ENCODE data around the gene RAB5B.
"Not testable (repeated sequence)": the region's sequence is repeated elsewhere in the genome, so short reads cannot be mapped to it uniquely, and the experiment has no call there.

RAB5B gene

GRCh38 chr12:56014205-56014604 is 40.3 kb downstream of the RAB5B start:
- DNase-seq (ENCODE audit: low spot score), result no peak

GRCh38 chr12:56017181-56017580 is 43.3 kb downstream of the RAB5B start:
- DNase-seq (ENCODE audit: low spot score), result no peak

GRCh38 chr12:56018356-56018755 is 44.5 kb downstream of the RAB5B start:
- no peak for DNase-seq (ENCODE audit: low spot score)

- DNase-seq (ENCODE audit: low spot score), result no peak
Measured at GRCh38 chr12:56020423-56021184, 46.7 kb downstream of the RAB5B start, which contains the start of gene IKZF4. Gene IKZF4 (plus strand): TSS chr12:56021043. CDS start chr12:56021494, 451 bp downstream.

- DNase-seq (ENCODE audit: low spot score), result no peak
Measured at GRCh38 chr12:56021889-56022497, 48.1 kb downstream of the RAB5B start.

- no peak for DNase-seq (ENCODE audit: low spot score)
Measured at GRCh38 chr12:56028511-56029165, 54.8 kb downstream of the RAB5B start.

GRCh38 chr12:56029166-56029519 is 55.3 kb downstream of the RAB5B start:
- no peak for DNase-seq (ENCODE audit: low spot score)

- DNase-seq (ENCODE audit: low spot score), result peak; percentile 58
Measured at GRCh38 chr12:56029666-56030293, 55.9 kb downstream of the RAB5B start.

GRCh38 chr12:56031987-56032386 is 58.1 kb downstream of the RAB5B start:
- no peak for DNase-seq (ENCODE audit: low spot score)

GRCh38 chr12:56034586-56035332 is 60.9 kb downstream of the RAB5B start:
- DNase-seq (ENCODE audit: low spot score), result no peak

GRCh38 chr12:56037161-56037560 is 63.3 kb downstream of the RAB5B start:
- DNase-seq (ENCODE audit: low spot score), result no peak

GRCh38 chr12:56038022-56038655 is 64.3 kb downstream of the RAB5B start:
- DNase-seq (ENCODE audit: low spot score), result no peak

- DNase-seq (ENCODE audit: low spot score), result no peak
Measured at GRCh38 chr12:56040151-56040550, 66.3 kb downstream of the RAB5B start.

GRCh38 chr12:56040963-56041551 is 67.2 kb downstream of the RAB5B start:
- no peak for DNase-seq (ENCODE audit: low spot score)

- peak; percentile 96 for DNase-seq (ENCODE audit: low spot score)
Measured at GRCh38 chr12:56041552-56042429, 67.9 kb downstream of the RAB5B start, which contains the start of gene RPS26. Gene RPS26 (plus strand): TSS chr12:56041918. CDS start chr12:56042167, 249 bp downstream.

- DNase-seq (ENCODE audit: low spot score), result not testable (repeated sequence)
Measured at GRCh38 chr12:56042430-56042813, 68.5 kb downstream of the RAB5B start.

GRCh38 chr12:56042843-56043242 is 69.0 kb downstream of the RAB5B start:
- DNase-seq (ENCODE audit: low spot score), result no peak

Measured in kidney capillary endothelial cell (primary cell).